HepG2 (cell line): ENCODE measurements around the gene HYAL1. TPM values are rescaled to one million over a fixed set of nuclear protein-coding genes. Genes with fewer than 3 reads are reported as not detected.

Source experiments
- CEBPG ChIP-seq: IDR thresholded peaks from 2 replicates; pipeline ENCODE4 v1.6.1; 2016
- CSRNP1 ChIP-seq: sonication (generic); formaldehyde crosslinking; IDR thresholded peaks from 2 replicates; pipeline ENCODE4 v1.8.1; 2023; ENCODE audit warnings: mild to moderate bottlenecking, missing genetic modification reagents
- DDIT3 ChIP-seq: sonication (generic); formaldehyde crosslinking; IDR thresholded peaks from 2 replicates; pipeline ENCODE4 v1.4.0; 2020; ENCODE audit warnings: mild to moderate bottlenecking, missing genetic modification reagents
- IRX3 ChIP-seq: sonication (generic); formaldehyde crosslinking; IDR thresholded peaks from 2 replicates; pipeline ENCODE4 v1.8.1; 2023; ENCODE audit warnings: mild to moderate bottlenecking, low read depth, missing genetic modification reagents, borderline replicate concordance
- MAX ChIP-seq: IDR thresholded peaks from 2 replicates; pipeline ENCODE4 v1.6.1; 2012; ENCODE audit warnings: inconsistent platforms
- MXD1 ChIP-seq: sonication (generic); formaldehyde crosslinking; IDR thresholded peaks from 2 replicates; pipeline ENCODE4 v1.4.0; 2020; ENCODE audit warnings: mild to moderate bottlenecking, missing genetic modification reagents
- NR2C2 ChIP-seq: sonication (generic); formaldehyde crosslinking; IDR thresholded peaks from 2 replicates; pipeline ENCODE4 v1.4.0; 2020; ENCODE audit warnings: missing genetic modification reagents, mild to moderate bottlenecking, moderate library complexity, borderline replicate concordance
- PTBP1 ChIP-seq: fragments of 200-400 bp; formaldehyde crosslinking; IDR thresholded peaks from 2 replicates; pipeline ENCODE4 v1.6.1; 2018; ENCODE audit warnings: low read length, low read depth; ENCODE audit not compliant: poor library complexity, severe bottlenecking
- SP2 ChIP-seq: sonication (generic); formaldehyde crosslinking; IDR thresholded peaks from 2 replicates; pipeline ENCODE4 v1.5.1; 2020; ENCODE audit warnings: mild to moderate bottlenecking, missing genetic modification reagents
- TIGD3 ChIP-seq: sonication (generic); formaldehyde crosslinking; IDR thresholded peaks from 2 replicates; pipeline ENCODE4 v1.5.1; 2020; ENCODE audit warnings: mild to moderate bottlenecking, missing genetic modification reagents, borderline replicate concordance
- ZFP36L1 ChIP-seq: sonication (generic); formaldehyde crosslinking; IDR thresholded peaks from 2 replicates; pipeline ENCODE4 v1.8.0; 2022; ENCODE audit warnings: mild to moderate bottlenecking, missing genetic modification reagents, moderate library complexity
- ZFX ChIP-seq: sonication (generic); formaldehyde crosslinking; IDR thresholded peaks from 2 replicates; pipeline ENCODE4 v1.4.0; 2020; ENCODE audit warnings: mild to moderate bottlenecking, low read depth, missing genetic modification reagents, moderate library complexity
- ZMAT3 ChIP-seq: sonication (generic); formaldehyde crosslinking; conservative IDR thresholded peaks from 2 replicates; pipeline ENCODE4 v1.7.0; 2021; ENCODE audit warnings: missing genetic modification reagents
- ZNF205 ChIP-seq: IDR thresholded peaks from 2 replicates; pipeline ENCODE4 v1.6.1; 2018; ENCODE audit warnings: missing biosample characterization, missing genetic modification reagents
- ZNF263 ChIP-seq: sonication (generic); formaldehyde crosslinking; IDR thresholded peaks from 2 replicates; pipeline ENCODE4 v1.4.0; 2020; ENCODE audit warnings: missing genetic modification reagents
- ZNF530 ChIP-seq: sonication (generic); formaldehyde crosslinking; IDR thresholded peaks from 2 replicates; pipeline ENCODE4 v1.5.0; 2020; ENCODE audit warnings: low read depth, mild to moderate bottlenecking, missing genetic modification reagents
- ZNF580 ChIP-seq: IDR thresholded peaks from 2 replicates; pipeline ENCODE4 v1.6.1; 2016; ENCODE audit warnings: low read depth, borderline replicate concordance
- ZNF607 ChIP-seq: sonication (generic); formaldehyde crosslinking; IDR thresholded peaks from 2 replicates; pipeline ENCODE4 v1.5.1; 2020; ENCODE audit warnings: missing genetic modification reagents, mild to moderate bottlenecking, borderline replicate concordance
- ZNF709 ChIP-seq: sonication (generic); formaldehyde crosslinking; IDR thresholded peaks from 2 replicates; pipeline ENCODE4 v1.5.0; 2020; ENCODE audit warnings: mild to moderate bottlenecking, missing genetic modification reagents
- ZNF850 ChIP-seq: sonication (generic); formaldehyde crosslinking; conservative IDR thresholded peaks from 2 replicates; pipeline ENCODE4 v1.9.0; 2021; ENCODE audit warnings: mild to moderate bottlenecking, missing genetic modification reagents
- ZSCAN31 ChIP-seq: sonication (generic); formaldehyde crosslinking; IDR thresholded peaks from 2 replicates; pipeline ENCODE4 v1.5.0; 2020; ENCODE audit warnings: low read depth, mild to moderate bottlenecking, missing genetic modification reagents
- polyA plus RNA-seq, 8 experiments: library from polyadenylated mRNA; depleted of rRNA in 3 of 8; stranded (reverse) in 7 of 8; unstranded in 1 of 8; fragments of >200 nt; fragmentation: Illumina TruSeq in 4 of 8; extraction: Trizol in 4 of 8; gene quantifications; 2 replicates each; pipeline versions ENCODE4 v1.2.1 to v1.2.3, GENCODE V29; 2011 to 2016; ENCODE audit warnings: low read depth in 4 of 8, missing spikeins in 1 of 8, mixed read lengths in 1 of 8; ENCODE audit not compliant: insufficient read depth in 1 of 8
- total RNA-seq, 5 experiments: library from RNA; depleted of rRNA; stranded (reverse); fragments of >200 nt; fragmentation: Illumina TruSeq; extraction: Trizol; gene quantifications; 2 replicates each; pipeline ENCODE4 v1.2.3, GENCODE V29; 2016; ENCODE audit warnings: low read depth in 1 of 5

HYAL1 gene
- total and polyA plus RNA-seq, 2 of the 13 experiments (the other 11 are each of a cell fraction or from before 2014, with no cell fraction given) = 76.5 to 193 TPM

- TF ChIP-seq ZNF709 = peak; percentile 41; the same call in 1 of the 2 replicates
- peak; percentile 39; the same call in 1 of the 2 replicates for TF ChIP-seq CSRNP1 (CRISPR knock-in tag)
- TF ChIP-seq DDIT3 = no peak
- TF ChIP-seq ZNF850 = no peak
- TF ChIP-seq ZNF263 (CRISPR knock-in tag) = no peak
- no peak for TF ChIP-seq ZNF530 (CRISPR knock-in tag)
- TF ChIP-seq NR2C2 (CRISPR knock-in tag) = no peak
- peak; percentile 94 for TF ChIP-seq ZSCAN31
- TF ChIP-seq TIGD3 = no peak
- peak; percentile 86 for TF ChIP-seq MAX
- TF ChIP-seq CEBPG = no peak; the same call in 1 of the 2 replicates
- peak; percentile 81 for TF ChIP-seq ZFX
- TF ChIP-seq ZNF607 (CRISPR knock-in tag) = peak; percentile 26; the same call in 1 of the 2 replicates
- 0 out of 2 replicates have a peak, but pooled peaks have one; percentile 55 for TF ChIP-seq ZMAT3 (CRISPR knock-in tag)
- TF ChIP-seq IRX3 (CRISPR knock-in tag) = no peak
- no peak for TF ChIP-seq ZNF205
- no peak; the same call in 1 of the 2 replicates for TF ChIP-seq SP2 (CRISPR knock-in tag)
- TF ChIP-seq MXD1 (CRISPR knock-in tag) = peak; percentile 26; the same call in 1 of the 2 replicates
- peak; percentile 74 for TF ChIP-seq PTBP1
- TF ChIP-seq ZNF580 (CRISPR knock-in tag) = no peak; the same call in none of the 2 replicates
- TF ChIP-seq ZFP36L1 (CRISPR knock-in tag) = peak; percentile 68; the same call in 1 of the 2 replicates
Measured at GRCh38 chr3:50298836-50299637, 4.3 kb downstream of the HYAL1 start, which contains the start of the genes HYAL3 and NAA80 (continued).
